K562 (cell line): ENCODE data around the gene SLC27A2. TPM values are rescaled to one million over a fixed set of nuclear protein-coding genes. Genes with fewer than 3 reads are reported as not detected.

Experiments used
- HDAC8 ChIP-seq: fragments of 450-650 bp; IDR thresholded peaks from 2 replicates; pipeline ENCODE4 v1.6.1; 2016; ENCODE audit warnings: mild to moderate bottlenecking, missing genetic modification characterization, moderate library complexity, missing compliant biosample characterization
- MGA ChIP-seq: fragments of 450-650 bp; IDR thresholded peaks from 2 replicates; pipeline ENCODE4 v1.6.1; 2016; ENCODE audit warnings: mild to moderate bottlenecking, moderate library complexity
- NR2C2 ChIP-seq, 2 experiments: fragments of 200-800 bp in 1 of 2; sonication (Bioruptor generic) in 1 of 2; sonication (generic) in 1 of 2; formaldehyde crosslinking in 1 of 2; IDR thresholded peaks; 2 replicates each; pipeline versions ENCODE4 v1.6.1 to v1.8.0; 2016 to 2022; ENCODE audit warnings: mild to moderate bottlenecking in 1 of 2, missing compliant biosample characterization in 1 of 2, missing genetic modification characterization in 1 of 2, missing genetic modification reagents in 1 of 2
- ZBTB33 ChIP-seq: sonication (generic); formaldehyde crosslinking; IDR thresholded peaks from 2 replicates; pipeline ENCODE4 v1.8.1; 2023; ENCODE audit warnings: mild to moderate bottlenecking, missing genetic modification reagents
- ZNF347 ChIP-seq: fragments of 450-650 bp; formaldehyde crosslinking; IDR thresholded peaks from 2 replicates; pipeline ENCODE4 v1.4.0; 2020; ENCODE audit warnings: low read depth, mild to moderate bottlenecking, moderate library complexity
- ZNF518B ChIP-seq: fragments of 250-450 bp; sonication (Bioruptor Pico); IDR thresholded peaks from 2 replicates; pipeline ENCODE4 v1.5.0; 2021; ENCODE audit warnings: mild to moderate bottlenecking, moderate library complexity
- polyA plus RNA-seq, 8 experiments: library from polyadenylated mRNA; depleted of rRNA in 4 of 8; stranded (reverse) in 5 of 8; unstranded in 3 of 8; fragments of >200 nt; fragmentation: Nextera tagmentation in 2 of 8; fragmentation: Illumina TruSeq in 1 of 8; extraction: Ambion mirVana in 2 of 8; extraction: Trizol in 1 of 8; gene quantifications; 2 replicates each; pipeline versions ENCODE4 v1.2.1 to v1.2.3, GENCODE V29; 2011 to 2014; ENCODE audit warnings: inconsistent platforms in 1 of 8, missing spikeins in 1 of 8
- total RNA-seq, 7 experiments: library from RNA; depleted of rRNA in 6 of 7; stranded (reverse); fragments of >200 nt in 6 of 7; fragmentation: Illumina TruSeq in 2 of 7; extraction: Trizol in 2 of 7; gene quantifications; 2 replicates each; pipeline versions ENCODE4 v1.2.1 to v1.2.3, GENCODE V29; 2011 to 2021; ENCODE audit warnings: low replicate concordance in 1 of 7

SLC27A2 gene
- total and polyA plus RNA-seq, 9 of the 15 experiments (the other 6 are each of a cell fraction or from before 2014, with no cell fraction given) = 4.9 to 38.0 (median 22.7) TPM

GRCh38 chr15:50181969-50182218 lies at the start of gene SLC27A2 (continued):
- TF ChIP-seq ZNF518B (no peak), ZNF347 (CRISPR knock-in tag) (no peak), MGA (peak; percentile 89), HDAC8 (tag) (no peak), NR2C2 (CRISPR knock-in tag; IDR thresholded peaks at IDR 0.05) (peak; percentile 22; the same call in 1 of the 2 replicates), NR2C2 (tag; IDR thresholded peaks at IDR 0.05) (no peak), ZBTB33 (CRISPR knock-in tag) (peak; percentile 98)
